Left hindlimb (tissue), 1 donor: ENCODE data around the gene STAT3.
"Not testable (repeated sequence)": the region's sequence is repeated elsewhere in the genome, so short reads cannot be mapped to it uniquely, and the experiment has no call there.

ENCODE experiments used
- DNase-seq: peaks from one replicate; pipeline ENCODE4 v3.0.0-alpha.2; 2018

The STAT3 gene

GRCh38 chr17:42378959-42379594 is 9.2 kb downstream of the STAT3 start:
- DNase-seq, result no peak

- DNase-seq, result no peak
These were observed 9.8 kb downstream of the STAT3 start for GRCh38 chr17:42378359-42378958.

- no peak for DNase-seq
These were observed 14.3 kb downstream of the STAT3 start for GRCh38 chr17:42373896-42374295.

GRCh38 chr17:42372142-42372541 is 16.1 kb downstream of the STAT3 start:
- no peak for DNase-seq

- DNase-seq, result not testable (repeated sequence)
These were observed 19.3 kb downstream of the STAT3 start for GRCh38 chr17:42368797-42369561.

GRCh38 chr17:42368310-42368709 is 19.9 kb downstream of the STAT3 start:
- not testable (repeated sequence) for DNase-seq

GRCh38 chr17:42366176-42367023 is 21.8 kb downstream of the STAT3 start:
- DNase-seq, result not testable (repeated sequence)

- DNase-seq, result no peak
These were observed 23.1 kb downstream of the STAT3 start for GRCh38 chr17:42365136-42365535.

- DNase-seq, result no peak
These were observed 24.3 kb downstream of the STAT3 start for GRCh38 chr17:42363767-42364585.

GRCh38 chr17:42363231-42363630 is 25.0 kb downstream of the STAT3 start:
- no peak for DNase-seq

- DNase-seq, result no peak
These were observed 25.8 kb downstream of the STAT3 start for GRCh38 chr17:42362245-42362961.

GRCh38 chr17:42361781-42362186 is 26.5 kb downstream of the STAT3 start:
- no peak for DNase-seq

GRCh38 chr17:42360388-42360787 is 27.9 kb downstream of the STAT3 start:
- not testable (repeated sequence) for DNase-seq

- no peak for DNase-seq
These were observed 29.1 kb downstream of the STAT3 start for GRCh38 chr17:42359133-42359532.

GRCh38 chr17:42358434-42358833 is 29.8 kb downstream of the STAT3 start:
- DNase-seq, result no peak

- DNase-seq, result no peak
These were observed 33.0 kb downstream of the STAT3 start for GRCh38 chr17:42354956-42355843.

- DNase-seq, result no peak
These were observed 40.1 kb downstream of the STAT3 start for GRCh38 chr17:42348104-42348503.

GRCh38 chr17:42347606-42348005 is 40.6 kb downstream of the STAT3 start:
- DNase-seq, result no peak

GRCh38 chr17:42347198-42347597 is 41.0 kb downstream of the STAT3 start:
- DNase-seq, result peak; percentile 45

- no peak for DNase-seq
These were observed 41.8 kb downstream of the STAT3 start for GRCh38 chr17:42346481-42346880.
